Colonic mucosa (tissue), 4 donors: ENCODE data around the gene HSD17B11. TPM values are rescaled to one million over a fixed set of nuclear protein-coding genes. Genes with fewer than 3 reads are reported as not detected.
"Not testable (repeated sequence)": the region's sequence is repeated elsewhere in the genome, so short reads cannot be mapped to it uniquely, and the experiment has no call there.

ENCODE experiments used
- DNase-seq: peaks from one replicate; pipeline ENCODE4 v3.0.0-alpha.2; 2020
- H3K27ac ChIP-seq: fragments of 200-600 bp; one replicate; pipeline ENCODE4 v1.8.0; 2021
- H3K27me3 ChIP-seq: fragments of 200-600 bp; one replicate; pipeline ENCODE4 v1.8.0; 2021
- H3K36me3 ChIP-seq: fragments of 200-600 bp; one replicate; pipeline ENCODE4 v1.8.0; 2021
- H3K4me1 ChIP-seq: fragments of 200-600 bp; one replicate; pipeline ENCODE4 v1.8.0; 2021; ENCODE audit warnings: mild to moderate bottlenecking
- H3K4me3 ChIP-seq: fragments of 200-600 bp; one replicate; pipeline ENCODE4 v1.8.0; 2021
- H3K9ac ChIP-seq, 2 donors: one replicate each; pipeline ENCODE4 v1.7.0; 2013; ENCODE audit warnings: control low read depth in 2 of 2, low read depth in 2 of 2, low read length in 2 of 2
- H3K9me3 ChIP-seq: fragments of 200-600 bp; one replicate; pipeline ENCODE4 v1.8.0; 2021
- intact Hi-C: fragments of 100-400 bp; cut with DNase I; formaldehyde crosslinking; loops from one replicate; pipeline ENCODE4 v1.14.1; 2022
- total RNA-seq, 2 donors: library from RNA; stranded (reverse); fragmentation: NEBNext Ultra II Directional in 1 of 2; extraction: Animal tissue kit (Norgen Biotek cat#: 25700) in 1 of 2; gene quantifications; one replicate each; pipeline ENCODE4 v1.2.1, GENCODE V29; 2021
- TF ChIP-seq, protein P1 (sequence below): fragments of 200-600 bp; IDR thresholded peaks from one replicate; pipeline ENCODE4 v1.8.0; 2022; ENCODE audit warnings: antibody characterized with exemption, mild to moderate bottlenecking
- donor health status: healthy.
- donor health status: DM: no; HTN: no; CAD: no.
- donor health status: DM: no; HTN: no; CAD: no.

HSD17B11 gene
- total RNA-seq, 2 donors from 2014 or later: 138 to 219 TPM

GRCh38 chr4:87388901-87389300 is 2.1 kb downstream of the HSD17B11 start:
- DNase-seq: no peak
- Histone ChIP-seq H3K9me3 (no peaks in the 10 kb centered on the region), H3K27me3 (no peaks in the 10 kb centered on the region), H3K36me3 (no peaks in the 10 kb centered on the region), H3K9ac (peak overlapping the region; percentile 19 to 38), H3K27ac (peak overlapping the region; percentile 41), H3K4me3 (peak overlapping the region; percentile 52), H3K4me1 (no peaks in the 10 kb centered on the region)
- TF ChIP-seq, protein P1, sequence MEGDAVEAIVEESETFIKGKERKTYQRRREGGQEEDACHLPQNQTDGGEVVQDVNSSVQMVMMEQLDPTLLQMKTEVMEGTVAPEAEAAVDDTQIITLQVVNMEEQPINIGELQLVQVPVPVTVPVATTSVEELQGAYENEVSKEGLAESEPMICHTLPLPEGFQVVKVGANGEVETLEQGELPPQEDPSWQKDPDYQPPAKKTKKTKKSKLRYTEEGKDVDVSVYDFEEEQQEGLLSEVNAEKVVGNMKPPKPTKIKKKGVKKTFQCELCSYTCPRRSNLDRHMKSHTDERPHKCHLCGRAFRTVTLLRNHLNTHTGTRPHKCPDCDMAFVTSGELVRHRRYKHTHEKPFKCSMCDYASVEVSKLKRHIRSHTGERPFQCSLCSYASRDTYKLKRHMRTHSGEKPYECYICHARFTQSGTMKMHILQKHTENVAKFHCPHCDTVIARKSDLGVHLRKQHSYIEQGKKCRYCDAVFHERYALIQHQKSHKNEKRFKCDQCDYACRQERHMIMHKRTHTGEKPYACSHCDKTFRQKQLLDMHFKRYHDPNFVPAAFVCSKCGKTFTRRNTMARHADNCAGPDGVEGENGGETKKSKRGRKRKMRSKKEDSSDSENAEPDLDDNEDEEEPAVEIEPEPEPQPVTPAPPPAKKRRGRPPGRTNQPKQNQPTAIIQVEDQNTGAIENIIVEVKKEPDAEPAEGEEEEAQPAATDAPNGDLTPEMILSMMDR: no peak
- intact Hi-C loops: no loop called here

- Histone ChIP-seq H3K27me3 (no peaks in the 10 kb centered on the region), H3K36me3 (no peaks in the 10 kb centered on the region), H3K9me3 (no peaks in the 10 kb centered on the region), H3K4me3 (no peak overlapping the region), H3K4me1 (no peaks in the 10 kb centered on the region), H3K9ac (peak overlapping the region in 1 of 2 donors; percentile 10), H3K27ac (peak overlapping the region; percentile 41)
- DNase-seq: peak; percentile 78
- TF ChIP-seq, protein P1: no peak
- intact Hi-C loops: no loop called here
These were observed 3.8 kb downstream of the HSD17B11 start for GRCh38 chr4:87387237-87387636.

GRCh38 chr4:87384466-87385132 is 6.4 kb downstream of the HSD17B11 start:
- H3K36me3 ChIP-seq, H3K27me3 ChIP-seq, H3K9ac ChIP-seq, H3K4me1 ChIP-seq, DNase-seq, H3K9me3 ChIP-seq, H3K27ac ChIP-seq, H3K4me3 ChIP-seq, intact Hi-C loops: not testable (repeated sequence)

GRCh38 chr4:87382931-87383330 is 8.1 kb downstream of the HSD17B11 start:
- no peaks in the 10 kb centered on the region for H3K9me3 ChIP-seq
- no peak overlapping the region for H3K27ac ChIP-seq
- H3K4me3 ChIP-seq: no peak overlapping the region
- intact Hi-C loops: no loop called here
- H3K36me3 ChIP-seq: no peaks in the 10 kb centered on the region
- H3K9ac ChIP-seq: no peak overlapping the region
- DNase-seq: no peak
- H3K27me3 ChIP-seq: no peaks in the 10 kb centered on the region
- no peaks in the 10 kb centered on the region for H3K4me1 ChIP-seq
- TF ChIP-seq, protein P1: no peak

- H3K4me3 ChIP-seq: no peak overlapping the region
- no peaks in the 10 kb centered on the region for H3K36me3 ChIP-seq
- no peak overlapping the region for H3K27ac ChIP-seq
- TF ChIP-seq, protein P1: no peak
- DNase-seq: no peak
- no peaks in the 10 kb centered on the region for H3K4me1 ChIP-seq
- intact Hi-C loops: no loop called here
- H3K9me3 ChIP-seq: no peaks in the 10 kb centered on the region
- no peak overlapping the region for H3K9ac ChIP-seq
- H3K27me3 ChIP-seq: no peaks in the 10 kb centered on the region
These were observed 8.9 kb downstream of the HSD17B11 start for GRCh38 chr4:87382116-87382515.

DNA sequence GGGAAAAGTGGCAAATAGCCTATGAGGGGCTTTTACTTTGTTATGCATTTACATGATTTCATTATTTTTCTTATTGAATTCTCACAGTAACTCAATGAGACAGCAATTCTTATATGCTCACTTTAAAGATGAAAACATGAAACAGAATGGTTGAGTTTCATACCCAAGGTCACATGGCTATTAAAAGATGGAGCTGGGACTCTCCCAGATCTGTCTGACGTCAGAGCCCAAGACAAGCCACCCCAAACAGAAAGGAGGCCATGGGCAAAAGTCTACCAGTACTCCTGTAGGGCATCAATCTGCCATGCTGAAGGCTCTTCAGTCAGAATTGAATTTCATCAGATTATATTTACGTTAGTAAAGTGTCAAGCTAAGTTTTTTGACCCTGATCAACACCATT is 13.2 kb downstream of the HSD17B11 start:
- TF ChIP-seq, protein P1: no peak

More for the DNA sequence above, 13.2 kb downstream of the HSD17B11 start:
- intact Hi-C loops: loop anchor here (5.0 to 10.0 kb wide), 3 partner anchors 89 to 467 kb away; no protein-coding TSS in a partner anchor
- no peak overlapping the region for H3K27ac ChIP-seq
- H3K27me3 ChIP-seq: no peaks in the 10 kb centered on the region
- H3K36me3 ChIP-seq: no peaks in the 10 kb centered on the region
- H3K9me3 ChIP-seq: no peaks in the 10 kb centered on the region
- no peak for DNase-seq
- no peak overlapping the region for H3K4me3 ChIP-seq
- no peak overlapping the region for H3K9ac ChIP-seq
- peaks cover 5% of the 10 kb centered on the region for H3K4me1 ChIP-seq
